ENCODE data around the gene FBXL19. TPM values are rescaled to one million over a fixed set of nuclear protein-coding genes. Genes with fewer than 3 reads are reported as not detected.

FBXL19 gene
- total RNA-seq, 1 donor from 2014 or later, result 56.4 TPM

DNA sequence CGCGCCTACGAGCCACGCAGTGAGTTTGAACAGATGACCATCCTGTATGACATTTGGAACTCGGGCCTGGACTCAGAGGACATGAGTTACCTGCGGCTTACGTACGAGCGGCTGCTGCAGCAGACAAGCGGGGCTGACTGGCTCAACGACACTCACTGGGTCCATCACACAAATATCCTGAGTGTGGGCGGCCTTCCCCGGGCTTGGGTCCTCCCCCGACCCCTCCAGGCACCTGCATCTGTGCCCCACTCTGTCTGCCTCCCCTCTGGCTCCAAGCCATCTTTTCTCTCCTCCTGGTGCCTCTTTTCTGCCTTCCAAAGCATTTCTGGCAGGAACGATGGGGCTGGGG is 56.6 kb downstream of the FBXL19 start:
- H3K4me1 Mint-ChIP-seq, result no peaks in the 10 kb centered on the region
- DNase-seq (ENCODE audit: low spot score in 2 of 2, unreplicated experiment in 2 of 2), result no peak
- H3K27me3 Mint-ChIP-seq (ENCODE audit: low read depth), result no peaks in the 10 kb centered on the region
- TF ChIP-seq, protein P1, sequence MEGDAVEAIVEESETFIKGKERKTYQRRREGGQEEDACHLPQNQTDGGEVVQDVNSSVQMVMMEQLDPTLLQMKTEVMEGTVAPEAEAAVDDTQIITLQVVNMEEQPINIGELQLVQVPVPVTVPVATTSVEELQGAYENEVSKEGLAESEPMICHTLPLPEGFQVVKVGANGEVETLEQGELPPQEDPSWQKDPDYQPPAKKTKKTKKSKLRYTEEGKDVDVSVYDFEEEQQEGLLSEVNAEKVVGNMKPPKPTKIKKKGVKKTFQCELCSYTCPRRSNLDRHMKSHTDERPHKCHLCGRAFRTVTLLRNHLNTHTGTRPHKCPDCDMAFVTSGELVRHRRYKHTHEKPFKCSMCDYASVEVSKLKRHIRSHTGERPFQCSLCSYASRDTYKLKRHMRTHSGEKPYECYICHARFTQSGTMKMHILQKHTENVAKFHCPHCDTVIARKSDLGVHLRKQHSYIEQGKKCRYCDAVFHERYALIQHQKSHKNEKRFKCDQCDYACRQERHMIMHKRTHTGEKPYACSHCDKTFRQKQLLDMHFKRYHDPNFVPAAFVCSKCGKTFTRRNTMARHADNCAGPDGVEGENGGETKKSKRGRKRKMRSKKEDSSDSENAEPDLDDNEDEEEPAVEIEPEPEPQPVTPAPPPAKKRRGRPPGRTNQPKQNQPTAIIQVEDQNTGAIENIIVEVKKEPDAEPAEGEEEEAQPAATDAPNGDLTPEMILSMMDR (IDR thresholded peaks at IDR 0.05; ENCODE audit: unreplicated experiment), result no peak
- H3K27ac Mint-ChIP-seq, result no peak overlapping the region
- no peak overlapping the region for H3K4me3 Mint-ChIP-seq
- H3K9me3 Mint-ChIP-seq, result no peaks in the 10 kb centered on the region
- H3K36me3 Mint-ChIP-seq, result peaks cover 32% of the 10 kb centered on the region

GRCh38 chr16:30980434-30980833 is 57.1 kb downstream of the FBXL19 start:
- Mint-ChIP-seq H3K4me1 (peaks cover 4% of the 10 kb centered on the region), H3K4me3 (no peak overlapping the region), H3K9me3 (no peaks in the 10 kb centered on the region), H3K27me3 (ENCODE audit: low read depth) (no peaks in the 10 kb centered on the region), H3K36me3 (peaks cover 32% of the 10 kb centered on the region), H3K27ac (no peak overlapping the region)
- no peak for DNase-seq (ENCODE audit: low spot score in 2 of 2, unreplicated experiment in 2 of 2)
- TF ChIP-seq, protein P1 (IDR thresholded peaks at IDR 0.05; ENCODE audit: unreplicated experiment), result no peak

- H3K36me3 Mint-ChIP-seq, result peaks cover 28% of the 10 kb centered on the region
- TF ChIP-seq, protein P1 (IDR thresholded peaks at IDR 0.05; ENCODE audit: unreplicated experiment), result no peak
- H3K27ac Mint-ChIP-seq, result no peak overlapping the region
- no peak for DNase-seq (ENCODE audit: low spot score in 2 of 2, unreplicated experiment in 2 of 2)
- H3K4me1 Mint-ChIP-seq, result peaks cover 5% of the 10 kb centered on the region
- no peaks in the 10 kb centered on the region for H3K27me3 Mint-ChIP-seq (ENCODE audit: low read depth)
- no peak overlapping the region for H3K4me3 Mint-ChIP-seq
- no peaks in the 10 kb centered on the region for H3K9me3 Mint-ChIP-seq
Observed at GRCh38 chr16:30980959-30981358, 57.6 kb downstream of the FBXL19 start.

DNA sequence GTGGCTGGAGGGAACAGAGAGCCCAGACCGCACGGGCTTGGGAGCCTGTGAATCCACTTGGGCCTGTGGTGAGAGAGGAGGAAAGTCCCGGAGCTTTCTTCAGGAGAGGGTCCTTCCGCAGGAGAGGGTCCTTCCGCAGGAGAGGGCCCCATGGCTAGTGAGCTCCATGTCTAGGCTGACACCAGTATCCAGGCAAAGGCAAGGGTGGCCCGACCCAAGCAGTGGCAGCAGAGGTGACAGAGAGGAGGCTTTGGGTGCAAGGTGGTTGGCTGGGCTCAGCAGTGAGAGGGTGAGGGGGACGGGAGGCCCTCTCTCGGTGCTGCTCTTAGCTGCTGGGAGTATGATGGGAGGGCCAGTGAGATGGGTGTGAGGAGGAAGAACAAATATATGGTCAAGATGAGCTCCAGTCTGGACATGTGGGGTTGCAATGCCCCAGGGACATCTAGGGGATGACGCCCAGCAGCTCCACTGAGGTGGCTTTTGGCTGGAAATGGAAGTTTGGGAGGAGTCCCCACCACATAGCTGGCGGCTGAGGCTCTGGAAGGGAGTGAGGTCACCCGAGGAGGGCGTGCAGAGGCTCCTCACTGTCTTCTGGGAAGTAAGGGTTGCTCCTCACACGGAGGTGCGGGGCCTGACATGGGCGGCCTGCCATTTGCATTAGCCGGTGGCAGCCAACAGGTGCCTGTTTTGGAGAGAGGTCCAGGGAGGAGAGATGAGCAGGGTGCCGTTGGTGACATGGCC is 59.3 kb downstream of the FBXL19 start:
- H3K27ac Mint-ChIP-seq, result no peak overlapping the region
- H3K4me1 Mint-ChIP-seq, result peaks cover 5% of the 10 kb centered on the region
- DNase-seq (ENCODE audit: low spot score in 2 of 2, unreplicated experiment in 2 of 2), result no peak
- H3K9me3 Mint-ChIP-seq, result no peaks in the 10 kb centered on the region
- peaks cover 18% of the 10 kb centered on the region for H3K36me3 Mint-ChIP-seq
- no peaks in the 10 kb centered on the region for H3K27me3 Mint-ChIP-seq (ENCODE audit: low read depth)
- TF ChIP-seq, protein P1 (IDR thresholded peaks at IDR 0.05; ENCODE audit: unreplicated experiment), result no peak
- no peak overlapping the region for H3K4me3 Mint-ChIP-seq

GRCh38 chr16:30983289-30983889 is 60.0 kb downstream of the FBXL19 start:
- Mint-ChIP-seq H3K4me3 (no peak overlapping the region), H3K9me3 (no peaks in the 10 kb centered on the region), H3K4me1 (peaks cover 5% of the 10 kb centered on the region), H3K27ac (no peak overlapping the region), H3K27me3 (ENCODE audit: low read depth) (no peaks in the 10 kb centered on the region), H3K36me3 (peaks cover 17% of the 10 kb centered on the region)
- no peak for DNase-seq (ENCODE audit: low spot score in 2 of 2, unreplicated experiment in 2 of 2)
- TF ChIP-seq, protein P1 (IDR thresholded peaks at IDR 0.05; ENCODE audit: unreplicated experiment), result no peak
